H9 (cell line): Measurements from ENCODE around the gene PRKCA. TPM values are rescaled to one million over a fixed set of nuclear protein-coding genes. Genes with fewer than 3 reads are reported as not detected.

Experiments
- DNase-seq: peaks from one replicate; pipeline ENCODE4 v3.0.0-alpha.2; 2017
- H2AFZ ChIP-seq: one replicate; pipeline ENCODE4 v1.6.1; 2013; ENCODE audit warnings: mild to moderate bottlenecking, low read length, control low read depth, moderate library complexity
- H2AK5ac ChIP-seq: 2 replicates; pipeline ENCODE4 v1.6.1; 2013; ENCODE audit warnings: low read length, control low read depth, mixed read lengths; ENCODE audit not compliant: insufficient read length
- H2BK120ac ChIP-seq: one replicate; pipeline ENCODE4 v1.6.1; 2013; ENCODE audit warnings: low read depth, mild to moderate bottlenecking, low read length, control low read depth, inconsistent platforms; ENCODE audit not compliant: poor library complexity, severe bottlenecking
- H2BK12ac ChIP-seq: 2 replicates; pipeline ENCODE4 v1.6.1; 2013; ENCODE audit warnings: low read length, control low read depth, mixed read lengths, low read depth; ENCODE audit not compliant: insufficient read length
- H2BK15ac ChIP-seq: 2 replicates; pipeline ENCODE4 v1.6.1; 2013; ENCODE audit warnings: low read depth, low read length, control low read depth
- H2BK20ac ChIP-seq: one replicate; pipeline ENCODE4 v1.6.1; 2013; ENCODE audit warnings: low read depth, mild to moderate bottlenecking, low read length, control low read depth, inconsistent platforms; ENCODE audit not compliant: poor library complexity, severe bottlenecking
- H2BK5ac ChIP-seq: 2 replicates; pipeline ENCODE4 v1.6.1; 2013; ENCODE audit warnings: low read length, control low read depth, mixed read lengths; ENCODE audit not compliant: insufficient read length
- H3K14ac ChIP-seq: 2 replicates; pipeline ENCODE4 v1.6.1; 2013; ENCODE audit warnings: low read length, control low read depth; ENCODE audit not compliant: insufficient read depth
- H3K18ac ChIP-seq: 2 replicates; pipeline ENCODE4 v1.6.1; 2013; ENCODE audit warnings: low read depth, mild to moderate bottlenecking, mixed read lengths, low read length, control low read depth; ENCODE audit not compliant: insufficient read length
- H3K23ac ChIP-seq: 2 replicates; pipeline ENCODE4 v1.6.1; 2013; ENCODE audit warnings: low read length, control low read depth, mixed read lengths, low read depth; ENCODE audit not compliant: insufficient read length
- H3K23me2 ChIP-seq: 2 replicates; pipeline ENCODE4 v1.6.1; 2013; ENCODE audit warnings: low read depth, mild to moderate bottlenecking, mixed read lengths, low read length, control low read depth; ENCODE audit not compliant: insufficient read length, poor library complexity, severe bottlenecking
- H3K27ac ChIP-seq: 2 replicates; pipeline ENCODE4 v1.5.1; 2013; ENCODE audit warnings: low read length, control low read depth, mixed read lengths, low read depth; ENCODE audit not compliant: insufficient read length
- H3K27me3 ChIP-seq: 2 replicates; pipeline ENCODE4 v1.6.1; 2013; ENCODE audit warnings: low read length, control low read depth, inconsistent platforms; ENCODE audit not compliant: insufficient read depth
- H3K4ac ChIP-seq: 2 replicates; pipeline ENCODE4 v1.6.1; 2013; ENCODE audit warnings: low read depth, mild to moderate bottlenecking, control low read depth, inconsistent platforms, low read length, moderate library complexity
- H3K4me1 ChIP-seq: 2 replicates; pipeline ENCODE4 v1.6.1; 2013; ENCODE audit warnings: low read length, control low read depth, inconsistent platforms; ENCODE audit not compliant: insufficient read depth
- H3K4me2 ChIP-seq: 2 replicates; pipeline ENCODE4 v1.6.1; 2013; ENCODE audit warnings: low read length, control low read depth, mixed read lengths; ENCODE audit not compliant: insufficient read length, insufficient read depth
- H3K56ac ChIP-seq: 2 replicates; pipeline ENCODE4 v1.6.1; 2013; ENCODE audit warnings: low read depth, mild to moderate bottlenecking, mixed read lengths, low read length, control low read depth; ENCODE audit not compliant: insufficient read length
- H3K79me1 ChIP-seq: 2 replicates; pipeline ENCODE4 v1.6.1; 2013; ENCODE audit warnings: low read depth, mild to moderate bottlenecking, moderate library complexity, low read length, control low read depth, inconsistent platforms; ENCODE audit not compliant: insufficient read depth, poor library complexity, severe bottlenecking
- H3K79me2 ChIP-seq: 2 replicates; pipeline ENCODE4 v1.6.1; 2013; ENCODE audit warnings: low read length, control low read depth, inconsistent platforms; ENCODE audit not compliant: insufficient read depth
- H3K9ac ChIP-seq: 2 replicates; pipeline ENCODE4 v1.6.1; 2013; ENCODE audit warnings: low read length, control low read depth, mixed read lengths; ENCODE audit not compliant: insufficient read length; ENCODE audit errors: extremely low read depth
- H3K9me3 ChIP-seq: one replicate; pipeline ENCODE4 v1.6.1; 2013; ENCODE audit warnings: low read depth, low read length, inconsistent platforms; ENCODE audit not compliant: control insufficient read depth
- H3T11ph ChIP-seq: one replicate; pipeline ENCODE4 v1.6.1; 2013; ENCODE audit warnings: mild to moderate bottlenecking, low read length, control low read depth, inconsistent platforms
- H4K20me1 ChIP-seq: one replicate; pipeline ENCODE4 v1.6.1; 2013; ENCODE audit not compliant: control insufficient read depth, insufficient read length, insufficient read depth
- H4K5ac ChIP-seq: 2 replicates; pipeline ENCODE4 v1.6.1; 2013; ENCODE audit warnings: low read depth, mild to moderate bottlenecking, mixed read lengths, low read length, control low read depth; ENCODE audit not compliant: insufficient read length
- H4K8ac ChIP-seq: replicated peaks from 2 replicates; pipeline ENCODE4 v1.6.1; 2013; ENCODE audit warnings: low read length, control low read depth, mixed read lengths, low read depth; ENCODE audit not compliant: insufficient read length
- H4K91ac ChIP-seq: 2 replicates; pipeline ENCODE4 v1.6.1; 2013; ENCODE audit warnings: low read depth, mild to moderate bottlenecking, moderate library complexity, mixed read lengths, low read length, control low read depth; ENCODE audit not compliant: insufficient read length
- H3K27ac Mint-ChIP-seq, 3 experiments: 2 replicates in 2 of 3; 3 replicates in 1 of 3; pipeline ENCODE4 v1.8.0; 2020 to 2021; ENCODE audit warnings: mixed read lengths in 3 of 3, mild to moderate bottlenecking in 1 of 3, moderate library complexity in 1 of 3
- H3K27me3 Mint-ChIP-seq: 2 replicates; pipeline ENCODE4 v1.8.0; 2021; ENCODE audit warnings: low read depth, mild to moderate bottlenecking, moderate library complexity, mixed read lengths
- H3K36me3 Mint-ChIP-seq, 3 experiments: 2 replicates in 2 of 3; 3 replicates in 1 of 3; pipeline ENCODE4 v1.8.0; 2020 to 2021; ENCODE audit warnings: low read depth in 3 of 3, mixed read lengths in 3 of 3; ENCODE audit not compliant: insufficient read depth in 1 of 3
- H3K4me1 Mint-ChIP-seq, 2 experiments: 2 replicates each; pipeline ENCODE4 v1.8.0; 2020; ENCODE audit warnings: mixed read lengths in 2 of 2
- H3K4me3 Mint-ChIP-seq, 2 experiments: 2 replicates in 1 of 2; 3 replicates in 1 of 2; pipeline ENCODE4 v1.8.0; 2020 to 2021; ENCODE audit warnings: mild to moderate bottlenecking in 2 of 2, mixed read lengths in 2 of 2, moderate library complexity in 1 of 2
- H3K9me3 Mint-ChIP-seq, 2 experiments: 2 replicates in 1 of 2; 3 replicates in 1 of 2; pipeline ENCODE4 v1.8.0; 2020; ENCODE audit warnings: mild to moderate bottlenecking in 2 of 2, mixed read lengths in 2 of 2, moderate library complexity in 1 of 2
- WGBS: extraction: QIAGEN DNeasy Blood & Tissue Kit; methylation state at CpG from one replicate; pipeline ENCODE4 v1.1.7; 2013; ENCODE audit warnings: missing lambda C conversion rate, low lambda C conversion rate, mixed read lengths; ENCODE audit not compliant: insufficient read length; ENCODE audit errors: extremely low coverage; 5-methylcytosine and 5-hydroxymethylcytosine counted together
- total RNA-seq: library from RNA; stranded (reverse); gene quantifications from 2 replicates; pipeline ENCODE4 v1.2.1, GENCODE V29; 2021
- TF ChIP-seq, protein P1 (sequence below): fragments of 200-600 bp; sonication (generic); conservative IDR thresholded peaks from 3 replicates; pipeline ENCODE4 v1.8.0; 2021; ENCODE audit warnings: antibody characterized with exemption, mild to moderate bottlenecking

PRKCA gene
- total RNA-seq, 1 experiment from 2014 or later = 10.5 TPM

DNA sequence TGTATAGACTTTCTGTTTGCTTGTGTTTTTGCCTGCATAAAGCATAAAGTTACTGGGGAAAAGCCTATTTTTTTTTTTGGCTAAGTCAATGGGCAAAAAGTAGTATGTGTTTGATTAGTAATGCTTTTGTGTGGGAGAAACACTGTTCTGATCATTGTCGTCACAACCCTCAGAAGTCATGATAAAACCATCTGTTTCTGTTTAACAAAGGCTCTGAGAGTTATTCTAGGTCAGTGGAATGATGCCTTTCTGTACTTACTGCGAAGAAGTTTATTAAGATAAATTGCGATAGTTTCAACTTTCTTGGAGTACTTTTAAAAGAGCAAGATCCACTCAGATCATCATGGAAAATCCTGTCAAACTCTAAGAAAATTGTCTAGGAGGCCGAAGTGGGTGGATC lies 80.9 kb downstream of the PRKCA start:
- Histone ChIP-seq H3K27me3 (no peaks in the 10 kb centered on the region), H3K23ac (no peak overlapping the region), H2AFZ (no peak overlapping the region), H4K8ac (no peak overlapping the region), H3K23me2 (no peaks in the 10 kb centered on the region), H3T11ph (no peak overlapping the region), H4K20me1 (no peaks in the 10 kb centered on the region), H2BK5ac (no peak overlapping the region), H3K18ac (no peak overlapping the region), H3K79me2 (no peaks in the 10 kb centered on the region), H3K4ac (no peak overlapping the region), H2BK15ac (no peak overlapping the region), H3K9me3 (no peaks in the 10 kb centered on the region), H2BK12ac (no peak overlapping the region), H3K14ac (no peak overlapping the region), H4K5ac (no peak overlapping the region), H3K9ac (no peak overlapping the region), H3K79me1 (peaks cover 2% of the 10 kb centered on the region), H2AK5ac (no peak overlapping the region), H3K56ac (no peak overlapping the region), H2BK20ac (no peak overlapping the region), H3K4me1 (peaks cover 6% of the 10 kb centered on the region; the same call in 1 of the 2 replicates), H3K27ac (no peak overlapping the region), H2BK120ac (no peak overlapping the region), H4K91ac (no peak overlapping the region), H3K4me2 (no peak overlapping the region)
- Mint-ChIP-seq H3K4me3 (no peak overlapping the region), H3K36me3 (peaks cover 0 to 3% (median 0%) of the 10 kb centered on the region in 3 experiments; a peak in 2 of 7 replicates), H3K27ac (no peak overlapping the region), H3K4me1 (peaks cover 13 to 14% of the 10 kb centered on the region in 2 experiments), H3K9me3 (no peaks in the 10 kb centered on the region; a peak in 1 of 5 replicates), H3K27me3 (no peaks in the 10 kb centered on the region)
- TF ChIP-seq, protein P1, sequence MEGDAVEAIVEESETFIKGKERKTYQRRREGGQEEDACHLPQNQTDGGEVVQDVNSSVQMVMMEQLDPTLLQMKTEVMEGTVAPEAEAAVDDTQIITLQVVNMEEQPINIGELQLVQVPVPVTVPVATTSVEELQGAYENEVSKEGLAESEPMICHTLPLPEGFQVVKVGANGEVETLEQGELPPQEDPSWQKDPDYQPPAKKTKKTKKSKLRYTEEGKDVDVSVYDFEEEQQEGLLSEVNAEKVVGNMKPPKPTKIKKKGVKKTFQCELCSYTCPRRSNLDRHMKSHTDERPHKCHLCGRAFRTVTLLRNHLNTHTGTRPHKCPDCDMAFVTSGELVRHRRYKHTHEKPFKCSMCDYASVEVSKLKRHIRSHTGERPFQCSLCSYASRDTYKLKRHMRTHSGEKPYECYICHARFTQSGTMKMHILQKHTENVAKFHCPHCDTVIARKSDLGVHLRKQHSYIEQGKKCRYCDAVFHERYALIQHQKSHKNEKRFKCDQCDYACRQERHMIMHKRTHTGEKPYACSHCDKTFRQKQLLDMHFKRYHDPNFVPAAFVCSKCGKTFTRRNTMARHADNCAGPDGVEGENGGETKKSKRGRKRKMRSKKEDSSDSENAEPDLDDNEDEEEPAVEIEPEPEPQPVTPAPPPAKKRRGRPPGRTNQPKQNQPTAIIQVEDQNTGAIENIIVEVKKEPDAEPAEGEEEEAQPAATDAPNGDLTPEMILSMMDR = no peak
- no peak for DNase-seq
- WGBS = no CpG with 5 or more reads among the region's 4 CpGs
